ENCODE data around the gene SKP1. TPM values are rescaled to one million over a fixed set of nuclear protein-coding genes. Genes with fewer than 3 reads are reported as not detected.

SKP1 gene
- total and polyA plus RNA-seq, 5 donors, result 459 to 698 (median 505) TPM

Small RNA genes within 50 kb of the gene (microRNA-seq; reads per million reads assigned to microRNA genes)
- 0 reads per million in 2 donors for gene MIR3661

Other genes starting within 250 kb of the SKP1 start
- gene C5orf15, start 208.3 kb downstream of the SKP1 start, total RNA-seq, result 10 to 100 TPM; 25.8 to 32.0 (median 28.7) TPM
- gene C5orf15, start 208.3 kb downstream of the SKP1 start, polyA plus RNA-seq, result 29.6 TPM
- 100 to 1,000 TPM; 325 to 357 (median 335) TPM for gene VDAC1, start 172.0 kb downstream of the SKP1 start, total RNA-seq
- gene VDAC1, start 172.0 kb downstream of the SKP1 start, polyA plus RNA-seq, result 393 TPM
- gene TCF7, start 62.3 kb downstream of the SKP1 start, total RNA-seq, result 1 to 10 TPM; 1.3 to 4.0 (median 3.4) TPM
- gene TCF7, start 62.3 kb downstream of the SKP1 start, polyA plus RNA-seq, result 4.4 TPM
- 100 to 1,000 TPM; 132 to 178 (median 141) TPM for gene PPP2CA, start 49.1 kb upstream of the SKP1 start, total RNA-seq
- gene PPP2CA, start 49.1 kb upstream of the SKP1 start, polyA plus RNA-seq, result 57.9 TPM
- gene CDKL3, start 190.2 kb upstream of the SKP1 start, total RNA-seq, result 1 to 10 TPM; 6.9 to 7.5 (median 7.1) TPM
- gene CDKL3, start 190.2 kb upstream of the SKP1 start, polyA plus RNA-seq, result 5.9 TPM
- gene UBE2B, start 194.6 kb upstream of the SKP1 start, total RNA-seq, result 100 to 1,000 TPM; 153 to 216 (median 180) TPM
- 260 TPM for gene UBE2B, start 194.6 kb upstream of the SKP1 start, polyA plus RNA-seq
- 10 to 100 TPM; 33.5 to 42.0 (median 37.5) TPM for gene CDKN2AIPNL, start 234.9 kb upstream of the SKP1 start, total RNA-seq
- gene CDKN2AIPNL, start 234.9 kb upstream of the SKP1 start, polyA plus RNA-seq, result 71.3 TPM